T-helper 2 cell treated with Interferon-gamma antibody and Interleukin-4, amounts not matched to agents 5 μg/mL and 100 μg/mL, for 36 hours (primary cell): ENCODE measurements around the gene PLAGL1.
"Not testable (repeated sequence)": the region's sequence is repeated elsewhere in the genome, so short reads cannot be mapped to it uniquely, and the experiment has no call there.

Experiments
- DNase-seq: peaks from one replicate; pipeline ENCODE4 v3.0.0; 2021; ENCODE audit warnings: low spot score
- H3K27ac Mint-ChIP-seq: one replicate; pipeline ENCODE4 v1.8.0; 2021; ENCODE audit warnings: mild to moderate bottlenecking, mixed read lengths
- H3K27me3 Mint-ChIP-seq: one replicate; pipeline ENCODE4 v1.8.0; 2021; ENCODE audit warnings: low read depth, mixed read lengths
- H3K36me3 Mint-ChIP-seq: one replicate; pipeline ENCODE4 v1.8.0; 2021; ENCODE audit warnings: low read depth, mixed read lengths
- H3K4me1 Mint-ChIP-seq: one replicate; pipeline ENCODE4 v1.8.0; 2021; ENCODE audit warnings: low read depth, mixed read lengths
- H3K4me3 Mint-ChIP-seq: one replicate; pipeline ENCODE4 v1.8.0; 2022; ENCODE audit warnings: mild to moderate bottlenecking, moderate library complexity, mixed read lengths
- H3K9me3 Mint-ChIP-seq: one replicate; pipeline ENCODE4 v1.8.0; 2021; ENCODE audit warnings: mixed read lengths

PLAGL1 gene

GRCh38 chr6:144008120-144008811 is at the start of gene PLAGL1:
TSS of gene PLAGL1 (minus strand) at chr6:144008259. CDS start at chr6:143948136, 60,123 bp downstream.
- no peaks in the 10 kb centered on the region for H3K9me3 Mint-ChIP-seq
- H3K27me3 Mint-ChIP-seq: peaks cover 42% of the 10 kb centered on the region
- no peak within 1 kb of the TSS for H3K27ac Mint-ChIP-seq
- H3K36me3 Mint-ChIP-seq: no peaks in the 10 kb centered on the region
- peak; percentile 18 for DNase-seq
- H3K4me1 Mint-ChIP-seq: no peaks in the 10 kb centered on the region
- H3K4me3 Mint-ChIP-seq: peak within 1 kb of the TSS; percentile 61

DNA sequence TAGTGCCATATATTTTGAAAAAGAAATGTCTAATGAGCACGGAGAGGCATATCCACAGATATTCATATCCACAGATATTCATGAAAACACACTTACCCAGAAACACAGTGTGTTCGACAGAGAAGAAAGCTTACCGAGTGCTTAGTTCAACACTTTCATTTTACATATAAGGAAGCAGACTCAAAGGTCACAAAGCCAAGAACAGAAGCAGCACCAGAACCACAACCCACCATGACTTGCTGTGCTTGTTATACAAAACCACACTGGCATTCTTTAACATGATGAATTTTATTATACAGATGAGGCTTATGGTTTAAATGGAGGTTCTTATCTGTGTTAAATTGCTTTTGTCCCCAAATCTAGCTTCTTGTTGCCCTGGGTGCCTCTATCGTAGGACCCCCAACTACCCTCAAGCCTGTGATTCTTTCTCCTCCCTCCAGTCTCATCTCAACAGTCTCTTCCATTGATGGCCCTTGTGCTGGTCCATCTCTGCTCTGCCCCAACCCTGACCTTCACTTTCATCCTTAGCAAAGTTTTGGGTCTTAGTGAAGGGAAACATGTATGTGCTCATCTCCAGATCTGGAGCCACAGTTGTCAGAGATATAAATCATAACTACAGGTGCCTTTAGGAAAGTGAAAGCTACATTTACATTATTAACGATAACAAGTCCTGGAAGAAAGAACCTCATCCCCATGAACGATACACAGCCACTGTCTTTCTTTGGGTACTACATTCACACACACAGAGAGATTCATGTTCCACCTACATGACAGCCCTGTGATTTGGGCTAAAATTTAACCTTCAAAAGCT is 47.3 kb upstream of the PLAGL1 start:
- DNase-seq: peak; percentile 69
- Mint-ChIP-seq H3K4me3 (peak overlapping the region; percentile 91), H3K9me3 (no peaks in the 10 kb centered on the region), H3K27ac (peak overlapping the region; percentile 100), H3K4me1 (peaks cover 34% of the 10 kb centered on the region), H3K36me3 (no peaks in the 10 kb centered on the region), H3K27me3 (no peaks in the 10 kb centered on the region)

DNA sequence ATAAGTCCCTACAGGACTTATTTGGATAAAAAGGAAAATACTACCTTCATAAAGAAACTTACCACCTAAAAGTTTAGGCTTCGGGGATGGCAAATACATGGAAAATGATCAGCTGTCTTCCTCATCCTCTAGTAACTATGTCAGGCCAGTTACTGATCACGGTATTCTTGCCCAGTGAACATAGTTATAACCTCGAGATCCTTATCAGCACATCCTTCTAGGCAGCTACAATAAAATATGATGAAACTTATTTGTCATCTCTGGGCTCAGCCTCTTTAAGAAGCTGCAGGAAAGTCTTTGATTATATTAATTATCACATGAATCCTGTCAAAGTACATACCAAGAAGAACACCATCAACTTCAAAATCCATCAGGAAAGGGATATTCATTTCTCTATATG is 45.5 kb upstream of the PLAGL1 start:
- H3K4me3 Mint-ChIP-seq: peak overlapping the region; percentile 8
- no peaks in the 10 kb centered on the region for H3K36me3 Mint-ChIP-seq
- peaks cover 3% of the 10 kb centered on the region for H3K9me3 Mint-ChIP-seq
- no peak overlapping the region for H3K27ac Mint-ChIP-seq
- no peaks in the 10 kb centered on the region for H3K27me3 Mint-ChIP-seq
- DNase-seq: no peak
- H3K4me1 Mint-ChIP-seq: peaks cover 34% of the 10 kb centered on the region

- no peaks in the 10 kb centered on the region for H3K36me3 Mint-ChIP-seq
- no peak for DNase-seq
- H3K9me3 Mint-ChIP-seq: peaks cover 7% of the 10 kb centered on the region
- H3K4me3 Mint-ChIP-seq: no peak overlapping the region
- H3K27ac Mint-ChIP-seq: no peak overlapping the region
- no peaks in the 10 kb centered on the region for H3K27me3 Mint-ChIP-seq
- H3K4me1 Mint-ChIP-seq: peaks cover 32% of the 10 kb centered on the region
These were observed 44.4 kb upstream of the PLAGL1 start for GRCh38 chr6:144052488-144052887.

DNA sequence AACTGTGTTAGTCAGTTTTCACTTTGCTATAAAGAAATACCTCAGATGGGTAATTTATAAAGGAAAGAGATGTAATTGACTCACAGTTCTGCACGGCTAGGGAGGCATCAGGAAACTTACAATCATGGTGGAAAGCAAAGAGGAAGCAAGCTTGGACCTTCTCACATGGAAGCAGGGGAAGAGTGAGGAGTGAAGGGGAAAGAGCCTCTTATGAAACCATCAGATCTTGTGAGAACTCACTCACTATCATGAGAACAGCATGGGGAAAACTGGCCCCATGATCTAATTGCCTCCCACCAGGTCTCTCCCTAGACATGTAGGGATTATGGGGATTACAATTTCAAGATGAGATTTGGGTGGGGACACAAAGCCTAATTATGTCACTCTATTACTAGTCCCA is 41.3 kb upstream of the PLAGL1 start:
- Mint-ChIP-seq H3K9me3 (peaks cover 11% of the 10 kb centered on the region), H3K27me3 (no peaks in the 10 kb centered on the region), H3K4me3 (no peak overlapping the region), H3K36me3 (no peaks in the 10 kb centered on the region), H3K27ac (no peak overlapping the region), H3K4me1 (peaks cover 15% of the 10 kb centered on the region)
- no peak for DNase-seq

- Mint-ChIP-seq H3K27me3 (no peaks in the 10 kb centered on the region), H3K9me3 (peaks cover 15% of the 10 kb centered on the region), H3K27ac (no peak overlapping the region), H3K36me3 (no peaks in the 10 kb centered on the region), H3K4me3 (no peak overlapping the region), H3K4me1 (peaks cover 3% of the 10 kb centered on the region)
- DNase-seq: no peak
These were observed 39.6 kb upstream of the PLAGL1 start for GRCh38 chr6:144047688-144048087.

- not testable (repeated sequence) for DNase-seq, H3K27me3 Mint-ChIP-seq, H3K4me3 Mint-ChIP-seq, H3K4me1 Mint-ChIP-seq, H3K27ac Mint-ChIP-seq, H3K36me3 Mint-ChIP-seq
- H3K9me3 Mint-ChIP-seq: peaks cover 16% of the 10 kb centered on the region
These were observed 38.6 kb upstream of the PLAGL1 start for GRCh38 chr6:144046672-144047071.

DNA sequence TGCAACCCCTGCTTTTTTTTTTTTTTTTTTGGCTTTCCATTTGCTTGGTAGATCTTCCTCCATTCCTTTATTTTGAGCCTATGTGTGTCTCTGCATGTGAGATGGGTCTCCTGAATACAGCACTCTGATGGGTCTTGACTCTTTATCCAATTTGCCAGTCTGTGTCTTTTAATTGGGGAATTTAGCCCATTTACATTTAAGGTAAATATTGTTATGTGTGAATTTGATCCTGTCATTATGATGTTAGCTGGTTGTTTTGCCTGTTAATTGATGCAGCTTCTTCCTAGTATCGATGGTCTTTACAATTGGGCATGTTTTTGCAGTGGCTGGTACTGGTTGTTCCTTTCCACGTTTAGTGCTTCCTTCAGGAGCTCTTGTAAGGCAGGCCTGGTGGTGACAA is 36.9 kb upstream of the PLAGL1 start:
- H3K27ac Mint-ChIP-seq, H3K27me3 Mint-ChIP-seq, H3K36me3 Mint-ChIP-seq, H3K4me1 Mint-ChIP-seq, H3K4me3 Mint-ChIP-seq, DNase-seq: not testable (repeated sequence)
- H3K9me3 Mint-ChIP-seq: peaks cover 16% of the 10 kb centered on the region

- no peak for DNase-seq
- peaks cover 11% of the 10 kb centered on the region for H3K9me3 Mint-ChIP-seq
- peaks cover 14% of the 10 kb centered on the region for H3K4me1 Mint-ChIP-seq
- peak overlapping the region; percentile 33 for H3K27ac Mint-ChIP-seq
- no peaks in the 10 kb centered on the region for H3K36me3 Mint-ChIP-seq
- no peaks in the 10 kb centered on the region for H3K27me3 Mint-ChIP-seq
- H3K4me3 Mint-ChIP-seq: peak overlapping the region; percentile 56
These were observed 28.8 kb upstream of the PLAGL1 start for GRCh38 chr6:144036835-144037195.

DNA sequence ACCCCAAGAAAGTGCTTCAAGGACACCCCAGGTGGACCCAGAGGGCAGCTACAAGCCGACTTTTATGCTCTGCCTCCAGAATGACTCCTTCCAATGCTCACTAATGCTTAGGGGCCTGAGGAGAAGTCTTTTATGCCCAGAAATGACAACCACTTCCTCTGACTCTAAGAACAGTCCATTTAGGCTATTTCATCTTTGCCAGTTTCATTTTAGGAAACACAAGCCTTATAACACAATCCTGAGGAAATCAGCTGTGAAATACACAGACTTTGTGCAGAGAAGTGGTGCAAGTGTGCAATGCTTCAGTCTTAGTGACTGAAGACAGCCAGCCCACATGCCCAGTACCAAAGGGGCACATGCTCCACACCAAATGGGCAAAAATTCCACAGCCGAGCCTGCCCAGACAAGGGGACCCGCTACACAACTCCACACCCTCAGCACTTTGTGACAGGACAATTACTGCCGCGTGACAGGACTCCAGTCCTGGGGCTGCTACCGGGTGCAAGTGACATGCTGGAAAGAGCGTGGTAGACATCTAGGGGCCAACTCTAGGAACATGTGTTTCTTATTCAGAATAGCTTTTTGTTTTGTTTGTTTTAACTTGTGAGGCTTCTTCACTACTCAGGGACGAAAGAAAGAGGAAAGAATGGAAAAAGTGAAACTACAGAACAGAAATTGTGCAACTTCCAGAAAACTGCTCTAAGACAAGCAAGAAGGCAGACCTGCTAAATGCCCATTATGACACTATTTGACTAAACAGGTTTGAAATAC is 28.2 kb upstream of the PLAGL1 start:
- peaks cover 14% of the 10 kb centered on the region for H3K4me1 Mint-ChIP-seq
- DNase-seq: peak; percentile 19
- H3K27ac Mint-ChIP-seq: peak overlapping the region; percentile 33
- no peaks in the 10 kb centered on the region for H3K36me3 Mint-ChIP-seq
- H3K27me3 Mint-ChIP-seq: peaks cover 2% of the 10 kb centered on the region
- H3K9me3 Mint-ChIP-seq: peaks cover 11% of the 10 kb centered on the region
- H3K4me3 Mint-ChIP-seq: peak overlapping the region; percentile 56

DNA sequence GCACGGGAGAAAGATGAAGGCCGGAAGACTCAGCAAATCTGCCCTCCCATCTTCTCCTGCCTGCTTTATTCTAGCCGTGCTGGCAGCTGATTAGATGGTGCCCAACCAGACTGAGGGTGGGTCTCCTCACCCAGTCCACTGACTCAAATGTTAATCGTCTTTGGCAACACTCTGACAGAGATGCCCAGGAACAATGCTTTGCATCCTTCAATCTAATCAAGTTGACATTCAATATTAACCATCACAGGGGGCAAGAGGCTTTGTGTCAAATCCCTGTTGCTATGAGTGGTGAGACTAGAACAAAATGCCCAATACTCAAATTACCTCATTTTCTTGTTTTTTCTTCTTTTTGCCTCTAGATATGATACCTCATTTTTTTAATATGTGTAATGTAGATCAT is 27.4 kb upstream of the PLAGL1 start:
- Mint-ChIP-seq H3K27ac (no peak overlapping the region), H3K4me1 (peaks cover 14% of the 10 kb centered on the region), H3K27me3 (peaks cover 6% of the 10 kb centered on the region), H3K4me3 (peak overlapping the region; percentile 56), H3K36me3 (no peaks in the 10 kb centered on the region), H3K9me3 (peaks cover 11% of the 10 kb centered on the region)
- DNase-seq: no peak

GRCh38 chr6:144033816-144034735 is 26.0 kb upstream of the PLAGL1 start:
- Mint-ChIP-seq H3K27ac (no peak overlapping the region), H3K27me3 (peaks cover 14% of the 10 kb centered on the region), H3K4me3 (no peak overlapping the region), H3K9me3 (peaks cover 11% of the 10 kb centered on the region), H3K4me1 (peaks cover 14% of the 10 kb centered on the region), H3K36me3 (no peaks in the 10 kb centered on the region)
- no peak for DNase-seq

DNA sequence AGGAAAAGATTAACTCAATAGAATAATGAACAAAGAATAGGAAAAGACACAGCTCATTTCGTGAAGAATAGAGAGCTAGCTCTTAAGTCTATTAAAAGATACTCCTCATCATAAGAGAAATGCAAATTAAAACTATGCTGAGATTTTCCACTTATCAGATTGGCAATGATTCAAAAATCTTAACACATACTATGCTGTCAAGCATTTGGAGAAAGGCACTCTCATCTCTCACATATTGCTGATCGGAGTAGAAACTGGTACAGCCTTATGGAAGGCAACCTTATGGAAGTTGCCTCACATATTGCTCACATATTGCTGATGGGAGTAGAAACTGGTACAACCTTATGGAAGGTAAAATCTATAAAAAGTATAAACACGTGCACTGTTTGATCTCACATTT is 21.4 kb upstream of the PLAGL1 start:
- H3K27me3 Mint-ChIP-seq: peaks cover 25% of the 10 kb centered on the region
- H3K4me1 Mint-ChIP-seq: no peaks in the 10 kb centered on the region
- no peak overlapping the region for H3K4me3 Mint-ChIP-seq
- no peak overlapping the region for H3K27ac Mint-ChIP-seq
- peaks cover 11% of the 10 kb centered on the region for H3K9me3 Mint-ChIP-seq
- H3K36me3 Mint-ChIP-seq: no peaks in the 10 kb centered on the region
- DNase-seq: no peak
